Epithelial cell of esophagus (primary cell): ENCODE results near the gene COL6A1.

Experiments
- DNase-seq: peaks from one replicate; pipeline ENCODE4 v3.0.0; 2010; ENCODE audit warnings: low read depth
- H3K4me3 ChIP-seq: 2 replicates; pipeline ENCODE4 v1.5.1; 2011; ENCODE audit warnings: mild to moderate bottlenecking, low read length, control low read depth
- TF ChIP-seq, protein P1 (sequence below): IDR thresholded peaks from 2 replicates; pipeline ENCODE4 v1.5.1; 2011; ENCODE audit warnings: low read depth, mild to moderate bottlenecking, low read length, control low read depth, inconsistent platforms; ENCODE audit not compliant: insufficient read depth; ENCODE audit errors: missing control alignments

COL6A1 gene

DNA sequence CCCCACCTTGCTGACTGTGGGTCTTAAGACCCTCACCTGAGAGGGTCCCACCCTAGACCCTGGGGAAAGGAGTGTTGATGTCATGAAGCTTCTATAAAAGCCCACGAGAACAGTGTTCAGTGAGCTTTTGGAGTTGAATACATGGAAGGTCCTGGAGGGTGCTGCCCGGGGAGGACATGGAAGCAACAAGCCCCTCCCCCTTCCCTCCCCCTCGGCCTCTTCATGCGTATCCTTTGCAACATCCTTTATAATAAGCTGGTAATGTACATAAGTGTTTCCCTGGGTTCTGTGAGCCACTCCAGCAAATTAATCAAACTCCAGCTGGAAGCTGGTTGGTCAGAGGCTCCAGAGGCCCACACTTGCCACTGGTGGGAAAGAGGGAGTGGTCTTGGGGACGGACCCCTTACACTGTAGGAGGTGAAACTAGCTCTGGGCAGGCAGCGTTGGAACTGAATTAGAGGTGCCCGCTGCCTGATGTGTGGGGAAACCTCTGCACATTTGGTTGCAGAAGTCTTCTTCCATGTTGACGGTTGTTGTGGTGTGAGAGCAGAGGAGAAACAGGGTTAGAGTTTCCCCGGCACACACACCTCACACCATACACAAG lies 14.7 kb upstream of the COL6A1 start:
- DNase-seq, result no peak
- TF ChIP-seq, protein P1, sequence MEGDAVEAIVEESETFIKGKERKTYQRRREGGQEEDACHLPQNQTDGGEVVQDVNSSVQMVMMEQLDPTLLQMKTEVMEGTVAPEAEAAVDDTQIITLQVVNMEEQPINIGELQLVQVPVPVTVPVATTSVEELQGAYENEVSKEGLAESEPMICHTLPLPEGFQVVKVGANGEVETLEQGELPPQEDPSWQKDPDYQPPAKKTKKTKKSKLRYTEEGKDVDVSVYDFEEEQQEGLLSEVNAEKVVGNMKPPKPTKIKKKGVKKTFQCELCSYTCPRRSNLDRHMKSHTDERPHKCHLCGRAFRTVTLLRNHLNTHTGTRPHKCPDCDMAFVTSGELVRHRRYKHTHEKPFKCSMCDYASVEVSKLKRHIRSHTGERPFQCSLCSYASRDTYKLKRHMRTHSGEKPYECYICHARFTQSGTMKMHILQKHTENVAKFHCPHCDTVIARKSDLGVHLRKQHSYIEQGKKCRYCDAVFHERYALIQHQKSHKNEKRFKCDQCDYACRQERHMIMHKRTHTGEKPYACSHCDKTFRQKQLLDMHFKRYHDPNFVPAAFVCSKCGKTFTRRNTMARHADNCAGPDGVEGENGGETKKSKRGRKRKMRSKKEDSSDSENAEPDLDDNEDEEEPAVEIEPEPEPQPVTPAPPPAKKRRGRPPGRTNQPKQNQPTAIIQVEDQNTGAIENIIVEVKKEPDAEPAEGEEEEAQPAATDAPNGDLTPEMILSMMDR, result no peak

DNA sequence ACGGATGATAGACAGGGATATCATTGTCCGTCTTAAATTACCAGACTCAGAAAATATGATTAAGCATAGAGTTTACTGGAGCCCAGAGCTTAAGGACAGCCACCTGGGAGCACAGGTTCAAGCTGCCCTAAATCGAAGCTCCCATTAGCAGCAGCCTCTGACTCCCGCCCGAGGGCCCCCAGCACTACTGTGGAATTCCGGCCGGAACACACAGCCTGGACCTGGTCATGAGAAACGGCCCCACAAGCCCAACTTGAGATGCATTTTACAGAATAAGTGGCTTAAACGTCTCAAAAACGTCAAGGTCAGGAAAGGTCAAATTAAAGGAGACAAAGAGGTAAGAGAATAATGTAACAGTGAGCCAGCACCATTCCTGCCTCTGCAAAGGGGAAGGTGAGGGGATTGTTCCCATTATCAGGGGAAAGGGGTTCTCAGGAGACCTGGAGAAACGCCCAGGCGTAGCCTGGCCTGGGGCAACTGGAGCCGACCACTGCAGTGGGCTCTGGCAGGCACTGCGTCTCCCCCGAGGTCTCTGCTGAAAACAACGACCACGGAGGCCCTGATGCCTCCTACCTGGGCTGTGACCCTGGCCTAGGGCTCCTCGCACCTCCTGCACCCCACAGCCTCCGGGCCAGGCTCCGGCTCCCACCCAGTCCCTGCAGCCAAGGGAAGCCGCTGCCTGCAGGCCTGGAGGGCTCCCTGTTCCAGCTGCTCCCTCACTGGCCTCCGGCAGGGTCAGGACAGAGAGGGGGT lies 11.5 kb upstream of the COL6A1 start:
- TF ChIP-seq, protein P1, result no peak
- no peak overlapping the region for H3K4me3 ChIP-seq
- DNase-seq, result no peak

More for the DNA sequence above, 14.7 kb upstream of the COL6A1 start:
- no peak overlapping the region for H3K4me3 ChIP-seq

DNA sequence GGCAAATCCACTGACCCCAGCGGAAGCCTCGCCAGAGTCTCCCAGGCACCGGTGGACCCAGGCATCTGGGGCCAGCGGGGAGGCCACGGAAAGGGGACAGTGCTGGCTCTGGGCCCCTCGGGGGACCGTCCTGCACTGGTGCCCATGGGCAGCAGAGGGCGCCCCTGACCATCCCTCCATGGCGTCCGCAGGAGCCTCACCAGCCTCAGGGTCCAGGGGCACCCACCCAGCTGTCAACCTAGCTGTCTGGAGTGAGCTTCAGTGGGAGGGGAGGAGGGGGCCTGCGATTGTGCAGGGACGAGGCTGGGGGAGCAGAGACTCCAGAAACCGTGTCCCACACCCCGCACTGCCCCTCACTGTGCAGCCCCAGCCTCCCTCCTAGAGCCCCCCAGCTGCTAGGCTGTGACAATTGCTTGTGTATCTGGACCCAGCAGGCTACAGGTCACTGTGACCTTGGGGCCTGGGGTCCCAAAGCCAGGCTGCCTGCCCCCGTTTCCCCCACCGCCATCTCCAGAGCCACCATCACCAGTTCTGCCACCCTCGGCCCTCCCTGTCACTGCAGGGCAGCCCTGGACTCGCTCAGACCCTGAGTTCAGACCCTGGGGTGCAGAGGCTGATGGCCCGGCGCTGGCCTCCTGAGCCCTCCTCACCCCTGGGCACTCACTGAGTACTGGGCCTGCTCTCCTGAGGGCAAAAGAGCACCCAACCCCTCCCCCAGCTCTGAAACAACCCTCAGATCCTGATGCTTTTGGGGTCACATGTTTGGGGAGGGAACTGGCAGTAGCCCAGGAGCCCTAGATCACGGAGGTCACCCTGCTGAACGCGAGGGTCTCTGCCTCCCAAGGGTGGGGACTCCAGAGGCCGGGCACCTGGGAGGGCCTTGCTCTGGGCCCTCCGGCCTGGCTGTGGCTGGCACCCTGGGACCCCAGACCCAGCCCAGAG lies 10.6 kb upstream of the COL6A1 start:
- peak; percentile 6 for DNase-seq
- TF ChIP-seq, protein P1, result peak; percentile 65

DNA sequence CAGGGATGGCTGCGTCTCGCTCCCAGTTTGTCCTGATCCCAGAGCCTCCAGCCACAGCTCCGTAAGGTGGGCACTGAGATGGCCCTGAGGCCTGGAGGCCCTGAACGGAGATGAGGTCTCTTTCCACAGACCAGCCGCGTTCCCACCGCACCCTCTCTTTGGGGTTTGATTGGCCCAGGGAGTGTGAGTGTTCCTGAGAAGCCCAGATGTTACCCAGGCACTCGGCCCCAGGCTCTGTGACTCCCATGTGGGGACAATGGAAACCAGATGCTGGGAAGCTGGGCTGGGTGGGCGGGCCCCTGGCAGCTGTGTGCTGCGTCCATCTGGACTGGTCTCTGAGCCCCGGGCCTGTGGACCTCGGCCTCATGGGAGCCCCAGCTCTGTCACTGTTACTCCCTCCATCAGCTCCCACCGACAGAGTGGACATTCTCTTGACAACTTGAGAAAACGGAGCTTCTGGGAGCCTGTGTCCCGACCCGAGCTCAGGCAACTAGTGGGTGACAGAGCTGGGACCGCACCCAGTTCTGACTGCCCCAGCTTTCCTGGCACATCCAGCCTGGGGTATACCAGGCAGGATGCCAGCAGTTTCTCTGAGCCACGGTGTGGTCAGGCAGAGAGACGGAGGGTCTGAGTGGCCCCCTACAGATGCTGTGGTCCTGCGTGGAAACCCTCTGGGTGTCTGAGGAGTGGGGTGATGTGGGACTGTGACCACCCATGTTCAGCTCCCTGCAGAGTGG lies 9.8 kb upstream of the COL6A1 start:
- TF ChIP-seq, protein P1, result no peak
- no peak for DNase-seq
- no peak overlapping the region for H3K4me3 ChIP-seq

More for the DNA sequence above, 10.6 kb upstream of the COL6A1 start:
- H3K4me3 ChIP-seq, result no peak overlapping the region

DNA sequence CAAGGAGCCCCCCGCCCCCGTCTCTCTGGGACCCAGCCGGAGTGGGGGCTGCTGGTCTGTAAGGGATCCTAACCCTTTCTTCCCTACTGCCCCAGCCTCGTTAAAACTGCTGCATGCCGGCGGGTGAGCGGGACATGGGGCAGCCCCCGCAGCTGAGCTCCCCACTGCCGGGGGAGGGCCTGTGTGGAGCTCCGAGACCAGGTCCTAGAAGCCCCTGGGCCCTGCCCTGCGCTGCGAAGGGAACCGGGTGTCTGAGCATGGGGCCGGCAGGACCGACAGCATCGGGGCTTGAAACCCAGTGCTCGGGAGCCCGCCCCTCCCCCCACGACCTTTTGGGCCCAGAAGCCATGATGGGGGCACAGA lies 9.2 kb upstream of the COL6A1 start:
- TF ChIP-seq, protein P1, result no peak
- H3K4me3 ChIP-seq, result no peak overlapping the region
- no peak for DNase-seq

DNA sequence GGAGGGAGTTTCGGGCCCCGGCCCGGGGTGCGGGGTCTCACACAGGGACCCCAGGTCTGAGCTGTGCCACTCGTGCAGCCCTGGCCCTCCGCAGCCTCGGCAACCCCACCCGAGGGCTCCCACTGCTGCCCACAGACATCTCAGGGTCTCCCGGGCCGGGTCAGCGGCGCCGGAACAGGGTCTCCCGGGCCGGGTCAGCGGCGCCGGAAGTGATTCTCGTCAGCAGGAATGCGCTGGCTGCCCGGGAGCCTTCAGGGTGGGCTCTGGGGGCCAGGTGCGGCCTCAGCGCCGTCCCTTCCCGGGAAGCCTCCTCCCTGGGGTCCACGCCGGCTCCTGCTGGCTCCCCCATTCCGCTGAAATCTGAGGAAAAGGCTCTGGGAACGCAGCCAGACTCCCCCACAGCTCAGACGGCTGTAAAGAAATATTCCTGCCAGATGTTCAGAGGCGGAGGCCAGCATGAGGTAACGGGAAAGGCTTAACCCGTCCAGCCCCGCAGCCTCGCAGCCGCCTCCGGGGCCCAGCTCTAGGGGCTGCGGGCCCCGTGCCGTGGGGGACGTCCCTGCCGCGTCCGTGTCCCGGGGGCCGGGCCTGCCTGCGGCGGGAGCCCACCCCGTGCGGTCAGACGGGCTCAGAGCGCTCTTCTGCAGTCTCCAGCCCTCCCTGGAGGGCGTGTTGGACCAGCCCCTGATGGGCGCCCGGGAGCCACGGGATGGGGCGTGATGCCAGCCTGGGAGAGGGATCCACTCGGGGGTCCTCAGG lies 8.7 kb upstream of the COL6A1 start:
- H3K4me3 ChIP-seq, result no peak overlapping the region
- DNase-seq, result no peak
- TF ChIP-seq, protein P1, result no peak
